Heart left ventricle (tissue), 16 donors: Measurements from ENCODE around the gene C5. TPM values are rescaled to one million over a fixed set of nuclear protein-coding genes. Genes with fewer than 3 reads are reported as not detected.

Source experiments
- ATAC-seq, 4 donors: fragments of 200-7000 bp; cut with Tn5 transposase; one replicate each; pipeline ENCODE4 v1.9.1; 2020 to 2022; ENCODE audit warnings: moderate library complexity in 4 of 4, mild to moderate bottlenecking in 3 of 4, moderate number of reproducible peaks in 1 of 4
- DNase-seq, 5 donors: peaks; one replicate each; pipeline ENCODE4 v3.0.0-alpha.2; 2020
- H3K27ac ChIP-seq, 12 donors: fragments of 200-600 bp; sonication (generic) in 4 of 12; one replicate each; pipeline versions ENCODE4 v1.5.0 to v1.8.0; 2016 to 2022; ENCODE audit warnings: mild to moderate bottlenecking in 2 of 12
- H3K27me3 ChIP-seq, 9 donors: fragments of 200-600 bp; sonication (generic) in 2 of 9; one replicate each; pipeline versions ENCODE4 v1.5.1 to v1.8.0; 2016 to 2022; ENCODE audit warnings: mild to moderate bottlenecking in 3 of 9
- H3K36me3 ChIP-seq, 9 donors: fragments of 200-600 bp; sonication (generic) in 2 of 9; one replicate each; pipeline versions ENCODE4 v1.5.0 to v1.8.0; 2018 to 2022; ENCODE audit warnings: mild to moderate bottlenecking in 2 of 9
- H3K4me1 ChIP-seq, 12 donors: fragments of 200-600 bp; sonication (generic) in 4 of 12; one replicate each; pipeline versions ENCODE4 v1.5.0 to v1.8.0; 2016 to 2022; ENCODE audit warnings: mild to moderate bottlenecking in 3 of 12
- H3K4me3 ChIP-seq, 12 donors: fragments of 200-600 bp; sonication (generic) in 4 of 12; one replicate each; pipeline versions ENCODE4 v1.5.0 to v1.8.0; 2017 to 2022; ENCODE audit warnings: mild to moderate bottlenecking in 9 of 12, moderate library complexity in 4 of 12
- H3K9me3 ChIP-seq, 12 donors: fragments of 200-600 bp; sonication (generic) in 4 of 12; one replicate each; pipeline versions ENCODE4 v1.5.0 to v1.8.0; 2016 to 2022; ENCODE audit warnings: mild to moderate bottlenecking in 1 of 12
- CTCF ChIP-seq, 12 donors: fragments of 200-600 bp; sonication (generic) in 4 of 12; IDR thresholded peaks; one replicate each; pipeline versions ENCODE4 v1.5.0 to v1.8.0; 2018 to 2022; ENCODE audit warnings: antibody characterized with exemption in 12 of 12, mild to moderate bottlenecking in 5 of 12
- POLR2A ChIP-seq, 2 donors: fragments of 450-650 bp; IDR thresholded peaks; one replicate each; pipeline ENCODE4 v1.6.1; 2017; ENCODE audit warnings: antibody characterized with exemption in 2 of 2, mild to moderate bottlenecking in 2 of 2, moderate library complexity in 2 of 2
- WGBS, 4 donors: extraction: QIAGEN DNeasy Blood & Tissue Kit in 2 of 4; methylation state at CpG; one replicate each; pipeline versions ENCODE4 v1.1.5 to v1.1.7; 2013 to 2018; 5-methylcytosine and 5-hydroxymethylcytosine counted together
- intact Hi-C, 10 donors: fragments of 100-400 bp; cut with DNase I; formaldehyde crosslinking; loops; one replicate each; pipeline versions ENCODE4 v1.11.1 to v1.14.2; 2022
- polyA plus RNA-seq, 2 donors: library from polyadenylated mRNA; stranded (reverse); fragments of 200-250 nt; gene quantifications; one replicate each; pipeline ENCODE4 v1.2.3, GENCODE V29; 2013
- total RNA-seq, 9 donors: library from RNA; depleted of rRNA in 2 of 9; stranded (reverse); fragments of >200 nt in 2 of 9; fragmentation: NEBNext Ultra II Directional in 3 of 9; extraction: Animal tissue kit (Norgen Biotek cat#: 25700) in 3 of 9; gene quantifications; one replicate each; pipeline versions ENCODE4 v1.1.0 to v1.2.4, GENCODE V29; 2016 to 2023
- donor health status: ischemic (EF 13 %, LVEDD 7.1; RV severe dilation, severe dysfunction).
- donor health status: healthy with polysubstance abuse.
- donor health status: DM: no; HTN: yes; CAD: no.
- donor health status: DM: no; HTN: no; CAD: no.
- donor health status: ischemic (EF 25% LVEDD 6.9; RV normal size, moderate dysfunction).
- donor health status: ischemic (EF 25% LVEDD 5.7; RV mildly dilated, moderate dysfunction).
- donor health status: healthy.
- donor health status: DM: yes; HTN: yes; CAD: no.
- donor health status: ischemic (EF 35%, LVEDD 5.7; RV mildly dilated, moderate dysfunction).
- donor health status: nonischemic (EF 11% LVEDD 7.7; RV severe dilation, severe dysfunction).
- donor health status: DM: yes; HTN: yes; CAD: no.
- donor health status: PGD.
- donor health status: ischemic (EF 29% LVEDD 5.4; RV normal size, mild dysfunction).
- donor health status: nonischemic (EF 23%, LVEDD 6.1; RV moderate dilation, normal function).

The C5 gene
- total and polyA plus RNA-seq, 11 donors: 0.32 to 1.8 (median 0.54) TPM

- Histone ChIP-seq H3K4me1 (peaks cover 0 to 8% (median 0%) of the 10 kb centered on the region in 12 donors), H3K27ac (no peak overlapping the region)
Observed at GRCh38 chr9:120948824-120949223, 101.3 kb downstream of the C5 start.

GRCh38 chr9:120947222-120947621 lies 102.9 kb downstream of the C5 start:
- ATAC-seq: no peak
- 95 to 98% (median 95%) methylated on average over 2 of the region's 2 CpGs for WGBS, 4 donors

More at GRCh38 chr9:120948824-120949223, 101.3 kb downstream of the C5 start:
- TF ChIP-seq POLR2A (IDR thresholded peaks at IDR 0.05) (no peak), CTCF (IDR thresholded peaks at IDR 0.05) (no peak)
- 97 to 100% (median 99%) methylated on average over 1 of the region's 1 CpG for WGBS, 4 donors
- H3K4me3 ChIP-seq: no peak overlapping the region
- intact Hi-C loops: no loop called here
- no peaks in the 10 kb centered on the region for H3K36me3 ChIP-seq
- DNase-seq: no peak
- no peaks in the 10 kb centered on the region for H3K27me3 ChIP-seq
- H3K9me3 ChIP-seq: no peaks in the 10 kb centered on the region
- no peak for ATAC-seq

GRCh38 chr9:120946259-120946658 lies 103.8 kb downstream of the C5 start:
- DNase-seq (no peak), ATAC-seq (peak in 1 of 4 donors; percentile 26)
- Histone ChIP-seq H3K4me1 (peaks cover 0 to 20% (median 8%) of the 10 kb centered on the region in 12 donors), H3K4me3 (no peak overlapping the region), H3K27me3 (no peaks in the 10 kb centered on the region), H3K9me3 (no peaks in the 10 kb centered on the region), H3K27ac (no peak overlapping the region), H3K36me3 (no peaks in the 10 kb centered on the region)
- WGBS, 4 donors: 75 to 89% (median 81%) methylated on average over 3 of the region's 3 CpGs
- TF ChIP-seq CTCF (IDR thresholded peaks at IDR 0.05): no peak
- intact Hi-C loops: no loop called here

More at GRCh38 chr9:120947222-120947621, 102.9 kb downstream of the C5 start:
- Histone ChIP-seq H3K4me1 (peaks cover 0 to 11% (median 4%) of the 10 kb centered on the region in 12 donors), H3K9me3 (no peaks in the 10 kb centered on the region), H3K36me3 (no peaks in the 10 kb centered on the region), H3K27ac (no peak overlapping the region), H3K4me3 (no peak overlapping the region), H3K27me3 (no peaks in the 10 kb centered on the region)
- intact Hi-C loops: no loop called here
- DNase-seq: no peak
- TF ChIP-seq CTCF (IDR thresholded peaks at IDR 0.05): no peak
- TF ChIP-seq POLR2A (IDR thresholded peaks at IDR 0.05): no peak

- H3K4me3 ChIP-seq: no peak overlapping the region
- peaks cover 0 to 22% (median 6%) of the 10 kb centered on the region in 12 donors for H3K4me1 ChIP-seq
Observed at GRCh38 chr9:120944948-120945347, 105.1 kb downstream of the C5 start.

More at GRCh38 chr9:120944948-120945347, 105.1 kb downstream of the C5 start:
- Histone ChIP-seq H3K9me3 (no peaks in the 10 kb centered on the region), H3K36me3 (no peaks in the 10 kb centered on the region), H3K27ac (no peak overlapping the region), H3K27me3 (no peaks in the 10 kb centered on the region)
- no peak for TF ChIP-seq POLR2A (IDR thresholded peaks at IDR 0.05)
- TF ChIP-seq CTCF (IDR thresholded peaks at IDR 0.05): no peak
- ATAC-seq (no peak), DNase-seq (no peak)
- 74 to 81% (median 78%) methylated on average over 3 of the region's 3 CpGs for WGBS, 4 donors
- intact Hi-C loops: no loop called here
